Gastroesophageal sphincter (tissue), 4 donors: ENCODE measurements around the gene GTPBP1. TPM values are rescaled to one million over a fixed set of nuclear protein-coding genes. Genes with fewer than 3 reads are reported as not detected.

Source experiments
- ATAC-seq: fragments of 150-250 bp; one replicate; pipeline ENCODE4 v1.9.1; 2016; ENCODE audit warnings: mild to moderate bottlenecking, moderate library complexity
- H3K27ac ChIP-seq, 4 donors: fragments of 200-600 bp; sonication (generic) in 3 of 4; 1 replicate in 3 of 4; 2 replicates in 1 of 4; pipeline ENCODE4 v1.5.1; 2016 to 2019
- H3K27me3 ChIP-seq: fragments of 200-600 bp; sonication (generic); one replicate; pipeline ENCODE4 v1.5.1; 2019
- H3K36me3 ChIP-seq, 2 donors: fragments of 200-600 bp; sonication (generic); one replicate each; pipeline ENCODE4 v1.5.1; 2019; ENCODE audit warnings: control low read depth in 1 of 2
- H3K4me1 ChIP-seq, 3 donors: fragments of 200-600 bp; sonication (generic); 1 replicate in 2 of 3; 2 replicates in 1 of 3; pipeline ENCODE4 v1.5.1; 2016 to 2019; ENCODE audit warnings: control low read depth in 2 of 3
- H3K4me3 ChIP-seq, 2 donors: fragments of 200-600 bp; sonication (generic); one replicate each; pipeline ENCODE4 v1.5.1; 2019; ENCODE audit warnings: mild to moderate bottlenecking in 1 of 2, moderate library complexity in 1 of 2
- H3K9me3 ChIP-seq, 3 donors: fragments of 200-600 bp; sonication (generic); one replicate each; pipeline ENCODE4 v1.5.1; 2017 to 2019; ENCODE audit warnings: control low read depth in 2 of 3
- EP300 ChIP-seq: sonication (generic); formaldehyde crosslinking; IDR thresholded peaks from one replicate; pipeline ENCODE4 v1.6.1; 2017; ENCODE audit warnings: antibody characterized with exemption, mild to moderate bottlenecking
- POLR2A ChIP-seq, 2 donors: fragments of 450-650 bp; IDR thresholded peaks; one replicate each; pipeline ENCODE4 v1.6.1; 2017; ENCODE audit warnings: antibody characterized with exemption in 2 of 2, mild to moderate bottlenecking in 2 of 2, moderate library complexity in 1 of 2
- POLR2AphosphoS5 ChIP-seq: sonication (generic); formaldehyde crosslinking; IDR thresholded peaks from one replicate; pipeline ENCODE4 v1.6.1; 2017; ENCODE audit warnings: antibody characterized with exemption
- WGBS, 2 donors: methylation state at CpG; one replicate each; pipeline ENCODE4 v1.1.5; 2018; ENCODE audit warnings: low coverage in 1 of 2; 5-methylcytosine and 5-hydroxymethylcytosine counted together
- total RNA-seq, 4 donors: library from RNA; depleted of rRNA; stranded (reverse); fragments of >200 nt; gene quantifications; one replicate each; pipeline ENCODE4 v1.1.0, GENCODE V29; 2016
- TF ChIP-seq, protein P1 (sequence below), 4 experiments: fragments of 200-600 bp in 2 of 4; fragments of 450-650 bp in 2 of 4; sonication (generic) in 1 of 4; IDR thresholded peaks; one replicate each; pipeline ENCODE4 v1.5.1; 2017 to 2019; ENCODE audit warnings: antibody characterized with exemption in 4 of 4, mild to moderate bottlenecking in 2 of 4, moderate library complexity in 2 of 4

Gene GTPBP1
- total RNA-seq, 4 donors from 2014 or later, result 46.9 to 63.0 (median 51.6) TPM

DNA sequence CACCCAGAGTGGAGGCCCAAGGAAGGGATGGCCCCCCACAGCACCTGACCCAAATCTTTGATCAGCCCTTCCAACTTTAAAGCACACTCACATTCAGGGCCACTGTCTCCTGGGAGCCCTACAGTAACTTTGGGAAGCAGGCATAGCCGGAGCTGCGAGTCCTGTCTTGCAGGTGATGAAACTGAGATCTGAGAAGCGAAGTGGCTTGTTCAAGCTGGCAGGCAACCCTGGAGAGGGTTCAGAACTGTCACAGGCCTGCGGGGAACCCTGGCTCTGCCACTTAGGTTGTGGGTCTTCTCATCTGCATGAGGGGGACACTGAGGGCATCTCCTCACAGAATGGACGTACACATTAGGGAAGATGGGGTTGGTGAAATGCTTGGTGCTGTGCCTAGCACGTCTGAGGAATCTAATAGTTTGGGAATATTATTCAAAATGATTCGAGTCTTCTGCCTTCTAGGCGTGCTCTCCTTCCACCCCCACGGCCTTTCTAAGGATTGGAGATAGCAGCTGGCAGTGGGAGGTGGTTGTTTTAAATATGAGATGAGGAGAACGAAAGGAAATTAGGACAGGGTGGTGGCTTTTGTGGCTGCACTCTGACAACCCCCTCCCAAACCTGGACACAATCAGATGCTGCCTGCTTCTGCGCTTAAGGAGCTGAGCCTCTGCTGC is 68.9 kb downstream of the GTPBP1 start:
- Histone ChIP-seq H3K9me3 (no peaks in the 10 kb centered on the region), H3K27ac (no peak overlapping the region), H3K4me3 (no peak overlapping the region), H3K36me3 (peaks cover 0 to 26% of the 10 kb centered on the region in 2 donors), H3K4me1 (no peaks in the 10 kb centered on the region), H3K27me3 (no peaks in the 10 kb centered on the region)
- 67 to 74% methylated on average over 1 to 5 of the region's 11 CpGs for WGBS, 2 donors
- no peak for TF ChIP-seq POLR2AphosphoS5
- TF ChIP-seq, protein P1, sequence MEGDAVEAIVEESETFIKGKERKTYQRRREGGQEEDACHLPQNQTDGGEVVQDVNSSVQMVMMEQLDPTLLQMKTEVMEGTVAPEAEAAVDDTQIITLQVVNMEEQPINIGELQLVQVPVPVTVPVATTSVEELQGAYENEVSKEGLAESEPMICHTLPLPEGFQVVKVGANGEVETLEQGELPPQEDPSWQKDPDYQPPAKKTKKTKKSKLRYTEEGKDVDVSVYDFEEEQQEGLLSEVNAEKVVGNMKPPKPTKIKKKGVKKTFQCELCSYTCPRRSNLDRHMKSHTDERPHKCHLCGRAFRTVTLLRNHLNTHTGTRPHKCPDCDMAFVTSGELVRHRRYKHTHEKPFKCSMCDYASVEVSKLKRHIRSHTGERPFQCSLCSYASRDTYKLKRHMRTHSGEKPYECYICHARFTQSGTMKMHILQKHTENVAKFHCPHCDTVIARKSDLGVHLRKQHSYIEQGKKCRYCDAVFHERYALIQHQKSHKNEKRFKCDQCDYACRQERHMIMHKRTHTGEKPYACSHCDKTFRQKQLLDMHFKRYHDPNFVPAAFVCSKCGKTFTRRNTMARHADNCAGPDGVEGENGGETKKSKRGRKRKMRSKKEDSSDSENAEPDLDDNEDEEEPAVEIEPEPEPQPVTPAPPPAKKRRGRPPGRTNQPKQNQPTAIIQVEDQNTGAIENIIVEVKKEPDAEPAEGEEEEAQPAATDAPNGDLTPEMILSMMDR (IDR thresholded peaks at IDR 0.05), result no peak
- TF ChIP-seq POLR2A (IDR thresholded peaks at IDR 0.05), result no peak
- no peak for TF ChIP-seq EP300
- no peak for ATAC-seq

- no peaks in the 10 kb centered on the region for H3K9me3 ChIP-seq
- H3K4me3 ChIP-seq, result no peak overlapping the region
- WGBS, 2 donors, result 75% methylated on average over 2 of the region's 13 CpGs; no CpG with 5 or more reads in 1 of the 2 donors
- H3K4me1 ChIP-seq, result no peaks in the 10 kb centered on the region
- peaks cover 0 to 36% of the 10 kb centered on the region in 2 donors for H3K36me3 ChIP-seq
- no peak for ATAC-seq
- TF ChIP-seq POLR2AphosphoS5 (no peak), EP300 (no peak), POLR2A (IDR thresholded peaks at IDR 0.05) (no peak)
- TF ChIP-seq, protein P1 (IDR thresholded peaks at IDR 0.05), result no peak
- no peaks in the 10 kb centered on the region for H3K27me3 ChIP-seq
- no peak overlapping the region for H3K27ac ChIP-seq
Observed at GRCh38 chr22:38775656-38776055, 69.9 kb downstream of the GTPBP1 start.

DNA sequence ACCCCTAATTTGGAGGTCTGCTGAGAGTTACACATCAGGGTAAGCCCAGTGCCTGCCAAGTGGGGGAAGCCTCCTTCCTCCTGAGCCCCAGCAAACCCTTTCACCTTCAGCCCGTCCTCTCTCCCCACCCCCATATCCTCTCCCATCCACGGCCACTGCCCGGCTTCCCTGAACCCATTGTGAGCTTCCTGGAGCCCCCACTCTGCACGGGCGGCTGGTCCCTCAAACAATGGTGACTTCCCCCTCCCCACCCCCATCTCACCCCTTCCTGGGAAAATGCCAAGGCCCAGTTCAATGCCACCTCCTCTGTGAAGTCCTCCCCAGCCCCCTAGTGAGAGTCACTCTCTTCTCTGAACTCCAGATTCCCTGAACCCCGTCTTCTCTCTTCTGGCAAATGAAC is 70.3 kb downstream of the GTPBP1 start:
- no peak for ATAC-seq
- Histone ChIP-seq H3K4me3 (no peak overlapping the region), H3K9me3 (no peaks in the 10 kb centered on the region), H3K27me3 (no peaks in the 10 kb centered on the region), H3K4me1 (no peaks in the 10 kb centered on the region), H3K36me3 (peaks cover 0 to 40% of the 10 kb centered on the region in 2 donors), H3K27ac (no peak overlapping the region)
- 67 to 100% methylated on average over 3 to 6 of the region's 6 CpGs for WGBS, 2 donors
- no peak for TF ChIP-seq POLR2AphosphoS5
- TF ChIP-seq POLR2A (IDR thresholded peaks at IDR 0.05), result no peak
- TF ChIP-seq EP300, result no peak
- TF ChIP-seq, protein P1 (IDR thresholded peaks at IDR 0.05), result no peak

GRCh38 chr22:38777087-38777671 is 71.4 kb downstream of the GTPBP1 start:
- H3K4me1 ChIP-seq, result no peaks in the 10 kb centered on the region
- no peaks in the 10 kb centered on the region for H3K27me3 ChIP-seq
- TF ChIP-seq POLR2A (IDR thresholded peaks at IDR 0.05) (no peak), POLR2AphosphoS5 (no peak), EP300 (no peak)
- TF ChIP-seq, protein P1 (IDR thresholded peaks at IDR 0.05), result no peak
- H3K9me3 ChIP-seq, result no peaks in the 10 kb centered on the region
- no peak overlapping the region for H3K27ac ChIP-seq
- ATAC-seq, result no peak
- H3K4me3 ChIP-seq, result no peak overlapping the region
- WGBS, 2 donors, result 94% methylated on average over 6 of the region's 27 CpGs; no CpG with 5 or more reads in 1 of the 2 donors
- H3K36me3 ChIP-seq, result peaks cover 0 to 49% of the 10 kb centered on the region in 2 donors

DNA sequence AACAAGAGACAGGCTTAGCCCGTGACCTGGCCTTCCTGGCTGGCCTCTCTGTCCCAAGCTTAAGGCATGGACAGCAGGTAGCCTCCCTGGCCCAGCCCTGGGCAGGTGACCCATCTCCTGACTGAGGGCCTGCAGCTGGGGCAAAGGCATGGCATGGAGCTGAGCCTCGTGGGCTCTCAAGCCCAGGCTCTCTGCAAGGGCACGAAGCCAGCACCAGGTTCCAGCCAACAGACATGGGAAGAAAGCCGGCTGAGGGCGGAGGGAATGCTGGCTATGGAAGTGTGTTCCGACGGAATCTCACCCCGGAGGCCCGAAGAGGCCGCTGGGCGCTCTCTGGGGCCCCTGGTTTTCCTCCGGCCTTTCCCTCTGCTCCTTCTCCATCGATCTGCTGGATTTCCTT is 75.3 kb downstream of the GTPBP1 start:
- Histone ChIP-seq H3K36me3 (peaks cover 0 to 52% of the 10 kb centered on the region in 2 donors), H3K27ac (no peak overlapping the region), H3K9me3 (no peaks in the 10 kb centered on the region), H3K4me1 (peaks cover 0 to 18% (median 0%) of the 10 kb centered on the region in 3 donors), H3K27me3 (no peaks in the 10 kb centered on the region), H3K4me3 (no peak overlapping the region)
- WGBS, 2 donors, result 77 to 93% methylated on average over 8 to 10 of the region's 13 CpGs
- ATAC-seq, result no peak
- TF ChIP-seq, protein P1 (IDR thresholded peaks at IDR 0.05), result no peak
- no peak for TF ChIP-seq EP300
- no peak for TF ChIP-seq POLR2A (IDR thresholded peaks at IDR 0.05)
- TF ChIP-seq POLR2AphosphoS5, result no peak
